K562 (cell line): ENCODE data around the gene TMEM114. TPM values are rescaled to one million over a fixed set of nuclear protein-coding genes. Genes with fewer than 3 reads are reported as not detected.
A peak's percentile ranks its signal among the peaks of the same experiment; 100 is the strongest.

ENCODE experiments used
- ADNP ChIP-seq: fragments of 200-800 bp; sonication (Bioruptor generic); IDR thresholded peaks from 2 replicates; pipeline ENCODE4 v1.6.1; 2016; ENCODE audit warnings: missing genetic modification characterization, missing compliant biosample characterization
- BRCA1 ChIP-seq, 2 experiments: fragments of 450-650 bp in 1 of 2; sonication (generic) in 1 of 2; formaldehyde crosslinking in 1 of 2; IDR thresholded peaks; 2 replicates each; pipeline versions ENCODE4 v1.5.0 to v1.6.1; 2017 to 2020; ENCODE audit warnings: mild to moderate bottlenecking in 1 of 2, missing genetic modification reagents in 1 of 2
- BRF2 ChIP-seq: IDR thresholded peaks from 3 replicates; pipeline ENCODE4 v1.6.1; 2011; ENCODE audit warnings: borderline replicate concordance, mild to moderate bottlenecking; ENCODE audit not compliant: insufficient read length, insufficient read depth
- CBX8 ChIP-seq: fragments of 200-600 bp; sonication (generic); IDR thresholded peaks from 2 replicates; pipeline ENCODE4 v1.6.1; 2012; ENCODE audit warnings: borderline replicate concordance, mixed run types, low read depth, mild to moderate bottlenecking, moderate library complexity, mixed read lengths, low read length, control low read depth, inconsistent platforms; ENCODE audit not compliant: poor library complexity, severe bottlenecking; ENCODE audit errors: extremely low read depth
- FOXP1 ChIP-seq: sonication (generic); formaldehyde crosslinking; IDR thresholded peaks from 2 replicates; pipeline ENCODE4 v1.8.0; 2022; ENCODE audit warnings: mild to moderate bottlenecking, missing genetic modification reagents
- PCBP1 ChIP-seq: fragments of 200-400 bp; formaldehyde crosslinking; IDR thresholded peaks from 2 replicates; pipeline ENCODE4 v1.6.1; 2018; ENCODE audit warnings: mild to moderate bottlenecking, low read depth, low read length; ENCODE audit not compliant: poor library complexity, severe bottlenecking
- STAT6 ChIP-seq: sonication (generic); formaldehyde crosslinking; IDR thresholded peaks from 2 replicates; pipeline ENCODE4 v1.8.1; 2023; ENCODE audit warnings: mild to moderate bottlenecking, missing genetic modification reagents
- TBP ChIP-seq: optimal IDR thresholded peaks from 2 replicates; pipeline ENCODE3; 2011; ENCODE audit warnings: low read depth, low read length, improper control_type of control experiment
- TEAD2 ChIP-seq: fragments of 450-650 bp; IDR thresholded peaks from 2 replicates; pipeline ENCODE4 v1.6.1; 2016; ENCODE audit warnings: missing genetic modification characterization, control low read depth, missing compliant biosample characterization
- U2AF1 ChIP-seq: fragments of 200-400 bp; formaldehyde crosslinking; optimal IDR thresholded peaks from 2 replicates; pipeline ENCODE3; 2017; ENCODE audit warnings: mild to moderate bottlenecking, low read depth, low read length, moderate library complexity
- XRCC5 ChIP-seq: fragments of 200-400 bp; formaldehyde crosslinking; IDR thresholded peaks from 2 replicates; pipeline ENCODE4 v1.6.1; 2017; ENCODE audit warnings: low read depth, mild to moderate bottlenecking, low read length
- YY1 ChIP-seq, 3 experiments: IDR thresholded peaks; 2 replicates each; pipeline ENCODE4 v1.6.1; 2011; ENCODE audit warnings: low read length in 2 of 3, mild to moderate bottlenecking in 2 of 3, moderate library complexity in 2 of 3, borderline replicate concordance in 1 of 3, control low read depth in 1 of 3, low read depth in 1 of 3; ENCODE audit not compliant: insufficient read depth in 3 of 3, insufficient replicate concordance in 2 of 3, control insufficient read depth in 1 of 3, insufficient read length in 1 of 3; ENCODE audit errors: extremely low read depth in 1 of 3
- ZBTB2 ChIP-seq: fragments of 450-650 bp; IDR thresholded peaks from 2 replicates; pipeline ENCODE4 v1.6.1; 2016; ENCODE audit warnings: antibody characterized with exemption
- polyA plus RNA-seq, 8 experiments: library from polyadenylated mRNA; depleted of rRNA in 4 of 8; stranded (reverse) in 5 of 8; unstranded in 3 of 8; fragments of >200 nt; fragmentation: Nextera tagmentation in 2 of 8; fragmentation: Illumina TruSeq in 1 of 8; extraction: Ambion mirVana in 2 of 8; extraction: Trizol in 1 of 8; gene quantifications; 2 replicates each; pipeline versions ENCODE4 v1.2.1 to v1.2.3, GENCODE V29; 2011 to 2014; ENCODE audit warnings: inconsistent platforms in 1 of 8, missing spikeins in 1 of 8
- total RNA-seq, 7 experiments: library from RNA; depleted of rRNA in 6 of 7; stranded (reverse); fragments of >200 nt in 6 of 7; fragmentation: Illumina TruSeq in 2 of 7; extraction: Trizol in 2 of 7; gene quantifications; 2 replicates each; pipeline versions ENCODE4 v1.2.1 to v1.2.3, GENCODE V29; 2011 to 2021; ENCODE audit warnings: low replicate concordance in 1 of 7
- TF ChIP-seq, protein P1 (sequence below): sonication (generic); formaldehyde crosslinking; IDR thresholded peaks from 2 replicates; pipeline ENCODE4 v1.9.0; 2022; ENCODE audit warnings: mild to moderate bottlenecking, missing genetic modification reagents
- TF ChIP-seq, protein P2 (sequence below): fragments of 250-450 bp; sonication (Bioruptor Pico); IDR thresholded peaks from 2 replicates; pipeline ENCODE4 v1.8.0; 2021; ENCODE audit warnings: mild to moderate bottlenecking, moderate library complexity

The TMEM114 gene
- total and polyA plus RNA-seq, 9 of the 15 experiments (the other 6 are each of a cell fraction or from before 2014, with no cell fraction given), result not detected

DNA sequence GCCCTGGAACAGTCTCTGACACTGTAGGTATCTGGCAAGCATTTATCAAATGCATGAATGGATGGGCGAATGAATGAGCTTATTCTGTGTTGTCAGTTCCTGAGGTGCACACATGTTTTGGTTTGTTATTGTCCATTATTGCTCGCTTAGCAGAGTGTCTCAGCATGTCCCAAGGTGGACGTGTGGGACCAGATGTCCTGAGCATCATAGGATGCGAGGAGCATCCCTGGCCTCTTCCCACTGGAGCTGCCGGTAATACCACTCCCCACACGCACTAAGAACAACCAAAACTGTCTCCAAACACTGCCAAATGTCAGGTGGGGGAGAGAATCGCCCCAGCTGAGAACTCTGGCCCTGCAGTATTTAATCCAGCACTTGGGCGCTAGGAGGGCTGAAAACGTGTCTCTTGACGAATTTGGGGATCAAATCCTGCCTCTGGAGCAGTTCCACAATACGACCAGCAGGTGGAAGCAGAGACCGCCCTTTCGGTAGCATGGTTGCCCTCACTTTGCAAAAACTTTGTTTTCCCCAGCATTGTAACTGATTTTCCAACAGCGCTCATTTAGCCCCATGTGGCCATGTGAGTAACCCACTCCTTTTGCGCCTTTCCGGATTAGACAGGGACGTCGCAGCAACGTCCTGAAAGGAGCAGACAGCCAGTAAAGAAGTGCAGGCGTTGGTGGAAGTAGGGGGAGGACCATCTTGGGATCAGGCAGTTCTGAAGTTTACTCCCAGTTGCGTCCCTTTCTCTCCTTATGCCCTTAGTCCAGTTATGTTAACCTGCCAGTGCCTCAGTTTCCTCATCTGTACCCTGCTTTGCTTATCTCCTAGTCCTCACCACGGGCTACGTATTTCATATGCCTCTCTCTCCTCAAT is 22.7 kb downstream of the TMEM114 start (continued):
- TF ChIP-seq YY1 (IDR thresholded peaks at IDR 0.05; ENCODE audit: borderline replicate concordance in 1 of 3, control insufficient read depth in 1 of 3, extremely low read depth in 1 of 3, insufficient read depth in 3 of 3, insufficient read length in 1 of 3, insufficient replicate concordance in 2 of 3, low read depth in 1 of 3, low read length in 2 of 3) (peak in 1 of 3 experiments; percentile 18), BRCA1 (IDR thresholded peaks at IDR 0.05) (no peak), BRCA1 (CRISPR knock-in tag; IDR thresholded peaks at IDR 0.05) (no peak), TBP (peak; percentile 45), ADNP (tag) (no peak), CBX8 (no peak), XRCC5 (peak; percentile 87), BRF2 (no peak), ZBTB2 (no peak), FOXP1 (no peak), STAT6 (0 out of 2 replicates have a peak, but pooled peaks have one; percentile 64), U2AF1 (no peak), TEAD2 (no peak), PCBP1 (no peak)
- TF ChIP-seq, protein P1, sequence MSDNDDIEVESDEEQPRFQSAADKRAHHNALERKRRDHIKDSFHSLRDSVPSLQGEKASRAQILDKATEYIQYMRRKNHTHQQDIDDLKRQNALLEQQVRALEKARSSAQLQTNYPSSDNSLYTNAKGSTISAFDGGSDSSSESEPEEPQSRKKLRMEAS (CRISPR knock-in tag), result no peak
- TF ChIP-seq, protein P2, sequence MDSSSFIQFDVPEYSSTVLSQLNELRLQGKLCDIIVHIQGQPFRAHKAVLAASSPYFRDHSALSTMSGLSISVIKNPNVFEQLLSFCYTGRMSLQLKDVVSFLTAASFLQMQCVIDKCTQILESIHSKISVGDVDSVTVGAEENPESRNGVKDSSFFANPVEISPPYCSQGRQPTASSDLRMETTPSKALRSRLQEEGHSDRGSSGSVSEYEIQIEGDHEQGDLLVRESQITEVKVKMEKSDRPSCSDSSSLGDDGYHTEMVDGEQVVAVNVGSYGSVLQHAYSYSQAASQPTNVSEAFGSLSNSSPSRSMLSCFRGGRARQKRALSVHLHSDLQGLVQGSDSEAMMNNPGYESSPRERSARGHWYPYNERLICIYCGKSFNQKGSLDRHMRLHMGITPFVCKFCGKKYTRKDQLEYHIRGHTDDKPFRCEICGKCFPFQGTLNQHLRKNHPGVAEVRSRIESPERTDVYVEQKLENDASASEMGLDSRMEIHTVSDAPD, result no peak
